ENCODE data around the gene UBE2J2. TPM values are rescaled to one million over a fixed set of nuclear protein-coding genes. Genes with fewer than 3 reads are reported as not detected.

UBE2J2 gene
- total RNA-seq, result 10 to 100 TPM; 43.1 to 83.3 TPM

DNA sequence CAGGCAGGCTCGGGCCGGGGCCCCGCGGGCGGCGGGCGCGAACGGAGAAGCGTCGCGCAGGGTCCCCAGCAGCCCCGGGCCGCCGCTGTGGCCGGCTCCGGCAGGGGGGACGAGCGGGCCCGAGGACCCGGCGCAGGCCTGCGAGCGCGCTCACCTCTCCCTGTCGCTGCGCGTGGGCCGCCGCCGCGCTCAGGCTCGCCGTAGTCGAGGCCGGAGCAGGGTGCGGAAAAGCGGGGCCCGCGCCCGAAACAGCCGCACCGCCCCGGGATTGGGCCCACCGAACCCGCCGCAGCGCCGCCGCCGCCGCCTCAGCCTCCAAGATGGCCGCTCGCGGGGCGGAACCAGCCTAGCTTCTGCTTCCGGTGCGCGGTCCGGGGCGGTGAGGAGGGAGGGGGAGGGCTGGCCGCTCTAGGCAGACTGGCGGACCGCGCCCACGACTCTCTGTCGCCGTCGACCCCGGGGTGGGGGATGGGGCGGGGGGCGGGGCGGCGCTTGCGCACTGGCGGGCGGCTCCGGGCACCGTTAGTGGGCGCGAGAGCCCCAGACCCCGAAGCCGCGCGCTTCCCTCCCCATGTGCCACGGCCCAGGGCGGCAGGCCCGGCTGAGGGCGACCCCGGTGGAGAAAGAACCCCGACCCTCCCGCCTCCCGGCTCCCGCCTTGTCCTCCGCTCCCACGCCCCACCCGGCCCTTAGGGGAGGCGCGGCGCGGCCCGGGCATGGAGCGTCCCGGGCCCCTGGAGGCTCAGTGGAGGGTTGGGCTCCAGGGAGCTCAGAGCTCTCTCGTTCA lies at the start of gene UBE2J2:
TSS of gene UBE2J2 (minus strand) at position 343 of the 787 bp plus-strand sequence. CDS start 5,862 bp downstream, outside the sequence.
- Histone ChIP-seq H3K4me1 (peaks cover 16% of the 10 kb centered on the region), H3K36me3 (no peaks in the 10 kb centered on the region), H3K27me3 (no peaks in the 10 kb centered on the region), H3K4me3 (peak within 1 kb of the TSS; percentile 98), H3K9me3 (no peaks in the 10 kb centered on the region), H3K9ac (ENCODE audit: low read depth in 2 of 2, low read length in 2 of 2) (peak within 1 kb of the TSS; percentile 92 to 99), H3K27ac (peak within 1 kb of the TSS; percentile 65)
- DNase-seq, result peak; percentile 94
- TF ChIP-seq, protein P1, sequence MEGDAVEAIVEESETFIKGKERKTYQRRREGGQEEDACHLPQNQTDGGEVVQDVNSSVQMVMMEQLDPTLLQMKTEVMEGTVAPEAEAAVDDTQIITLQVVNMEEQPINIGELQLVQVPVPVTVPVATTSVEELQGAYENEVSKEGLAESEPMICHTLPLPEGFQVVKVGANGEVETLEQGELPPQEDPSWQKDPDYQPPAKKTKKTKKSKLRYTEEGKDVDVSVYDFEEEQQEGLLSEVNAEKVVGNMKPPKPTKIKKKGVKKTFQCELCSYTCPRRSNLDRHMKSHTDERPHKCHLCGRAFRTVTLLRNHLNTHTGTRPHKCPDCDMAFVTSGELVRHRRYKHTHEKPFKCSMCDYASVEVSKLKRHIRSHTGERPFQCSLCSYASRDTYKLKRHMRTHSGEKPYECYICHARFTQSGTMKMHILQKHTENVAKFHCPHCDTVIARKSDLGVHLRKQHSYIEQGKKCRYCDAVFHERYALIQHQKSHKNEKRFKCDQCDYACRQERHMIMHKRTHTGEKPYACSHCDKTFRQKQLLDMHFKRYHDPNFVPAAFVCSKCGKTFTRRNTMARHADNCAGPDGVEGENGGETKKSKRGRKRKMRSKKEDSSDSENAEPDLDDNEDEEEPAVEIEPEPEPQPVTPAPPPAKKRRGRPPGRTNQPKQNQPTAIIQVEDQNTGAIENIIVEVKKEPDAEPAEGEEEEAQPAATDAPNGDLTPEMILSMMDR (IDR thresholded peaks at IDR 0.05), result no peak
- intact Hi-C loops (cut with DNase I), result no loop called here

DNA sequence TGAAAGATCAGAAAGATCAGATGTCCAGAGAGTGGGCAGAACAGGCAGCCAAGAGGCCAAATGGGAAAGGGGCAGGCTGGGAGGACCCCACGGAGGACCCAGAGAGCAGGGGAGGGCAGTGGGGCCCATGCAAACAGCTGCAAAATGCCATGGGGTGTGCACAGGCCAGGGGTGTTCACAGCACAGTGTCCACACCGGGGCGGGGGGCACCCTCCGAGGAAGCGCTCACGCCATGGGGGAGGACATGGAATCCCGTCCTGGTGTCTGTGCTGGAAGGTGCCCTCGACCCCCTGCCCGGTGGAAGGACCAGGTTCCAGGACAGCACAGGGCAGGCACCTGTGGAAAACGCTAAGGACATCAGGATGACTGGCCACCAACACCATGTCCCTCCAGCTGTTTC lies 49.3 kb upstream of the UBE2J2 start:
- Histone ChIP-seq H3K4me1 (peaks cover 13% of the 10 kb centered on the region), H3K27ac (no peak overlapping the region), H3K4me3 (no peak overlapping the region), H3K9me3 (no peaks in the 10 kb centered on the region), H3K9ac (ENCODE audit: low read depth in 2 of 2, low read length in 2 of 2) (no peak overlapping the region), H3K36me3 (no peaks in the 10 kb centered on the region), H3K27me3 (no peaks in the 10 kb centered on the region)
- TF ChIP-seq, protein P1 (IDR thresholded peaks at IDR 0.05), result no peak
- intact Hi-C loops (cut with DNase I), result no loop called here
- no peak for DNase-seq

DNA sequence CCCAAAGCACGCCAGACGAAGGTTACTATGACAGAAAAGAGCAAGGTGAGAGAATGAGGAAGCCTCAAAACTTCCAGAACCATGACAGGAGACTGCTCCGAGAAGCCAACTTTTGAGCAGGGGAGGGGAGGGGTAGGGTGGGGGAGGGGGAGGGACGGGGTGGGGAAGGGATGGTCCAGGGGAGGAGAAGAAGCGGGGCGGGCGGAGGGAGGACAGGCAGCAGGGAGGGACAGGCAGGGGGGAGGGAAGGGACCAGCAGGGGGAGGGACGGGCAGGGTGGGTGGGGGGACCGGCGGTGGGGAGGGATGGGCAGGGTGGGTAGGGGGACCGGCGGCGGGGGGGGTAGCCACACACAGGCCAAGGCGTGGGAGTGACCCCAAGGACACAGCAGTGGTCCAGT lies 48.8 kb upstream of the UBE2J2 start:
- H3K9me3 ChIP-seq, result no peaks in the 10 kb centered on the region
- H3K36me3 ChIP-seq, result no peaks in the 10 kb centered on the region
- TF ChIP-seq, protein P1 (IDR thresholded peaks at IDR 0.05), result no peak
- H3K9ac ChIP-seq (ENCODE audit: low read depth in 2 of 2, low read length in 2 of 2), result no peak overlapping the region
- H3K4me1 ChIP-seq, result peaks cover 13% of the 10 kb centered on the region
- no peaks in the 10 kb centered on the region for H3K27me3 ChIP-seq
- H3K4me3 ChIP-seq, result no peak overlapping the region
- no peak for DNase-seq
- intact Hi-C loops (cut with DNase I), result no loop called here
- H3K27ac ChIP-seq, result no peak overlapping the region

DNA sequence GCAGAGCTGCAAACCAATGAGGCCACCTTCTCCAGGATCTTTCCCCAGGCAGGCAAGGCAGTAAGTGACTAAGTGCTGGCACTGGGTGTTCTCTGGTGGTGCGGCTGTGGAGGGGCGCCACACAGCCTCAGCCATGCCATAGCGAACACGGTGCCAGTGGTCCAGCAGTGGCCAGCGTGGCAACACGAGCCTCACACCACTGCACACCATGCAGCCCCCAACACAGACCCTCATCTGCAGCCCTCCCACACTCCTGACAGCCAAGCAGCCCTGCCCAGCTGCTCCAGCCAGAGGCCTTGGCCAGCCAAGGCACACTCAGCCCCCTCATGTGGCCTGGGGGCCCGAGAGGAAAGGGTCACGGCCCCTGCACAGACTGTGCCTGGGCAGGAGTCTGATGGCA lies 47.8 kb upstream of the UBE2J2 start:
- TF ChIP-seq, protein P1 (IDR thresholded peaks at IDR 0.05), result no peak
- intact Hi-C loops (cut with DNase I), result no loop called here
- Histone ChIP-seq H3K27ac (no peak overlapping the region), H3K4me3 (no peak overlapping the region), H3K4me1 (peaks cover 13% of the 10 kb centered on the region), H3K9ac (ENCODE audit: low read depth in 2 of 2, low read length in 2 of 2) (peak overlapping the region in 1 of 2 donors; percentile 43), H3K27me3 (no peaks in the 10 kb centered on the region), H3K9me3 (no peaks in the 10 kb centered on the region), H3K36me3 (no peaks in the 10 kb centered on the region)
- DNase-seq, result no peak

DNA sequence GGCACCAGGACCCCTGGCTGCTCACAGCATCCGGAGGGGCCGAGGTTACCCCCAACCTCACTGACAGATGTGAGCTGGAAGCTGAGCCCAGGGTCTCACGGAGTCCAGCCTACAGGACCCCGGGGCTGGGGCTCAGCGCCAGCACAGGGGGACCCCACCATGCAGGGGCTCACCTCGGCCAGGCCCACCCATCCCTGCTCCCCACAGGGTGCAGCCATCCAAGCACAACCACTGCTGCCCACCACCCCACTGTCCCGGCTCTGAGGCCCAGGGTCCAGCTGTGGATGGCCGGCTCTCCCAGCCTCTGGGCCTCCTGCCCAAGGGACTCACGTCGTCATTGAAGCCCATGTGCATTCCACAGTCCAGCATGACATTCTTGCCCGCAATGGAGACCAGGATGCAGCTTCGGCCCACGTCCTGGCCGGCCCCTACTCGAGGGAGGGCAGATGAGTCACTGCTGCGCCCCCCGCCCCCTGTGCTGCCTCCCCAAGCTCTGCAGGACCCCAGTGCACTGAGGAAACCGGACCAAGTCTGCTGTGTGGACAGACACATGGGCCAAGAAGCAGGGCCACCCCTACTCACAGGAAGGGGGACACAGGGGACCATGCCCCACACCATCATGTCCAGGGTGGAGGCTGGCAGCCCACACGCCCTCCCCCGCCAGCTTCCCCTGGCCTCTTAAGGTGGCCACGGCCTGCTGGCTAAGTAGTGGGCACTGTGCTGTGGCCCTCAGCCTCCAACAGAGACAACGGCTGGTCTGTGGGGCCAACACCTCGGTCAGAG lies 47.2 kb upstream of the UBE2J2 start:
- no peaks in the 10 kb centered on the region for H3K36me3 ChIP-seq
- H3K27ac ChIP-seq, result no peak overlapping the region

More for the DNA sequence above, 47.2 kb upstream of the UBE2J2 start:
- intact Hi-C loops (cut with DNase I), result no loop called here
- H3K27me3 ChIP-seq, result no peaks in the 10 kb centered on the region
- peak overlapping the region in 1 of 2 donors; percentile 43 for H3K9ac ChIP-seq (ENCODE audit: low read depth in 2 of 2, low read length in 2 of 2)
- H3K9me3 ChIP-seq, result no peaks in the 10 kb centered on the region
- peaks cover 10% of the 10 kb centered on the region for H3K4me1 ChIP-seq
- H3K4me3 ChIP-seq, result no peak overlapping the region
- TF ChIP-seq, protein P1 (IDR thresholded peaks at IDR 0.05), result no peak
- no peak for DNase-seq

All from colonic mucosa (tissue), 4 donors.